Stimulated activated CD4-positive, alpha-beta T cell treated with anti-CD3 and anti-CD28 coated beads, Interleukin-2, amount 100 ng/mL, for 4 hours (primary cell): ENCODE measurements around the gene SH3RF3.

Experiments
- DNase-seq: peaks from one replicate; pipeline ENCODE4 v3.0.0-alpha.2; 2020; ENCODE audit warnings: low read depth

Gene SH3RF3

DNA sequence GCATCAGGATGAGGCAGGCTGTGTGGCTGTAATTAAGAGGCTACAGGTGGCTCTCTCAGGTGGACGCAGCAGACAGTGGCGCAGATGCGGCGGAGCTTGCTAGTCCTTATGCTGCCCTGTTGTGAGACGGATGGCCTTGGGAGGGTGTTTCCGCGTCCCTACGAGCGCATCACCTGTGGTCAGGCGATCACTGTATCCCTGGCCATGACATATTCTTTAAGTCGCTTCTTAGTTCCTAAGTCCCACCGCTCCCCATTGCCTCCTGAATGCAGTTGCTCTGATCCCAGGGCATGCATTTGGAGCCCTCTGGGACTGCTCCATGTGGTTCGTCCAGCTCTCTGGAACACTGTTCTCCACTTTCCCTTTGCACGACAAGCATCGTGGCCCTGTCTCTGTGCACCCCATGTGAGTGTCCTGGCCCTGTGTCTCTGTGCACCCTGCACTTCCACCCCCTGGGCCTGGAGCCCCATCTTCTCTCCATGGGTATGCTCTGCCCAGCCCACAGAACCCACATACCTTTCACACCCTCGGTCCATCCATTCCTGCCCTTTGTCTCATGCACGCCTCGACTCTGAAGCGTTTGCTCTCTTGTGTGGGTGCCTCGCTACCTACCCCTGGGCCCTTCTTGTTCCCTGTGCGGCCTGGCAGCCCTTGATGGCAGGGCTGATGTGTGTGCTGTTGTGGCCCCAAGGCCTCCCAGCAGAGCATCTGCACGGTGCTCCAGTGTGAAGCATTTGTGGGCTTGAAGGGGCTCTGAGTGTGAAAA, 74.4 kb downstream of the SH3RF3 start:
- no peak for DNase-seq

DNA sequence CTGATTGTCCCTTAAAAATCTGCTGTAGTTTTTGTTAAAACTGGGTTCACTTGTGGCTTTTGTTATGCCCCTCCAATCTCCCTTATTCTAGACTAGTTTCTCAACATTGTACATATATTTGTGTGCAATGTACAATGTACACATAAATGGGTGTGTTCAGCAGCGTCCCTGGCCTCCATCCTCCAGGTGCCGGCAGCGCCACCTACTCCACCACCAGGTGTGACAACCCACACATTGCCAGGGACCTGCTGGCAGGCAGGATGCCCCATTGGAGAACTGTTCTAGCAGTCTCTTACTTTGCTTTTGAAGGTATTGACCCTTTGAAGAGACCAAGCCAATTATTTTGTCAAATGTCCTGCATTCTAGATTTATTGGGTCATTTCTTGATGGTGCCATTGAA, 75.4 kb downstream of the SH3RF3 start:
- no peak for DNase-seq

DNA sequence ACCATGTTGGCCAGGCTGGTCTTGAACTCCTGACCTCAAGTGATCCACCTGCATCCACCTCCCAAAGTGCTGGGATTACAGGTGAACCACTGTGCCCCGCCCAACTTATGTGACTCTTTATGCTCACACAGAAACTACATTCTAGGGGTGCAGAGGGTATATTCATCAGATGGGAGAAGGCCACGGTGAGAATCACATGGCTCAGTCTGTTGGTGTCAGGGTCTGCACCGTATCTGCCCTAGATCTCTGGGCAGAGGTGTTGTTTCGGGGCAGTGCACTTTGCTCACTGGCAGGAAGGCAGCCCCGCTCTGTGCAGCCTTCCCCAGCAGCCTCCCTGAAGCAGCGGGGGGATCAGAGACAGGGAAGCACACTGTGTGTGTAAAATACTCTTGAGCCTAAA, 76.4 kb downstream of the SH3RF3 start:
- no peak for DNase-seq

DNA sequence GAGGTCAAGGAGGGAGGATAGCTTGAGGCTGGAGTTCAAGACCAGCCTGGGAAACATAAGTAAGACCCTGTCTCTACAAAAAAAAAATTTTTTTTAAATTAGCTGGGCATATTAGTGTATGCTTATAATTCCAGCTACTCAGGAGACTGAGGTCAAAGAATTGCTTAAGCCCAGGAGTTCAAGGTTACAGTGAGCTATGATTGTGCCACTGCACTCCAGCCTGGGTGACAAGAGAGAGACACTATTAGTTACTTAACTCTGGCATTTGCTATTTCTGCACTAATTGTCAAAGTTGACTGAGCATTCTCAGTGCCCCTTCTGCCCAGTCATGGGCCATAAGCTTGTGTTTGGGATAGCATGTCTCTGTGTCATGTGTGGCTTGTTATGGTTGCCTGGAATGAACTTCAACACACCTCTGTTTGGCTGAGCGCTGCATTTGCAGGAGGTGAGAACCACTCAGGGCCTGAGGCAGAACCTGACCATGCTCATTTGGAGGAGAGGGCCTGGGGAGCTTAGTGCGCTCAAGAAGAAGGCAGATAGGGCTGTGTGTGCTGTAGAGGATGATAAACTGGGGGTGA, 77.7 kb downstream of the SH3RF3 start:
- DNase-seq, result no peak

DNA sequence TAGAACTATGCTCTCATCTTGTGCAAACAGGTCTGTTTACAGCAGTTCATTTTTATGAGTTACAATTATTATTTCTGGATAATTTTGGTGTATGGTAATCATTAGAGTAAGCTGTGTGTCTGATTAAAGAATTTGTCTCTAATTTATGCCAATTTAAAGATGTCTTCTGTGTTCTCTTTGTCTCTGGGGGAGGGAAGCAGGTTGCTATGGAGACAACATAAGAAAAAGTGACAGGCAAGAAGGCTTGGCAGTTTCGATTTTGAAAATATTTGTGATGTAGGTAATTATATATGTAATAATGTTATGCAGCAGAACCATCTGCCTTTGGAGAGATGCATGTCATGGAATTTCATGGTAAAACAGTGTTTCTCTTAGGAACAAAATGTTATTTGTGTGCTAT, 78.2 kb downstream of the SH3RF3 start:
- DNase-seq, result no peak

DNA sequence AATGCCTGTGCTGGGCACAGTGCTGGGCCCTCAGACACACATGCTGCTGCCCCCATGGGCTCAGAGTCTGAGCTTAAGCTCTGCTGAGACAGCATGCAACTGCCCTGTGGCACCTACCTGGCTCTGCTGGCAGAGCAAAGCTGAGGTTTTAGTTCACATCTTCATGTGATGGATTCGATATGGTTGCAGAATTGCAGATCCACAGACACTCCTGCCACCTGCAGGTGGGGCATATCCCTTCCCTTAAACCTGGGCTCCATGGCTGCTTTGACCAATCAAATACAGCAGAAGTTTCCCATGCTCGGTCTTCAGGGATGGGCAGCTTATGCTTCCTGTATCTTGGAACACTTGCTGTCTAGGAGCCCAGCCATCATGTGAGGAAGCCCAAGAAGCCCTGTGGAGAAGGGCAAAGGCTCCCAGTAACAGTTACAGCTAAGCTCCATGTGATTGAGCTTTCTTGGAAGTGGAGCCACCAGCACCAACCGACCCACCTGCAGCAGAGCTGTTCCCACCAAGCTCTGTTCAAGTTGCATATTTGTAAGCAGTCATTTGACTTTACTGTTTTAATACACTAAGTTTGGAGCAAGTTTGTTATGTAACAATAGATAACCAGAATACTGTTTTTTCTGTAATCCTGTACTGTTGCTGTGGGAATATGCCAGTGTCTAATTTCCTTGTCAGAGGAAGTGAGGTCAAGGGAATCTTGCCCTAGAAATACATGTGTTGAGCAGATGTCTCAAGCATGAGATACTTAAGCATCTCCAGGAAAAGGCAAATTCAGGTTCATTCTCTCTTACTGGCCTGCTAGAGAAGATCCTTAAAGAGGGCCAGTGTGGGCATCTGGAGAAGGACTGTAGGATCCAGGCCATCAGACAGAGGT, 79.3 kb downstream of the SH3RF3 start:
- DNase-seq, result no peak

DNA sequence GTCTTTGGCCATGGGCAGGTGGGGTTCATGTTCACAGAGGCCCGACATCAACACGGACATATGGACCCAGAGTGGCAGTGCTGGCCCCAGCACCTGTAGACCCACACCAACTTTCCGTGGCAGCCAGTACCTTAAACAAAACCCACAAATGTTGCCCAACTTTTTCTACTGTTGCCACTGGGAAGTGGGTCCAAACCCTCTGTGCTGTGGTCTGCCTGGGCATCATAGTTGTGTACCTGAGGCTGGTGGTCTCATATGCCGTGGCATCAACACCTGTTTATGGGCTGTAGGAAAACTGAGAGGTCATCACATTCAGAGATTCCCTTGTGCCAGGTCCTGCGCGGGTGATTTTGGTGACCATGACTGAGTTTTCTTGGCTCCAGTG, 79.9 kb downstream of the SH3RF3 start:
- no peak for DNase-seq

DNA sequence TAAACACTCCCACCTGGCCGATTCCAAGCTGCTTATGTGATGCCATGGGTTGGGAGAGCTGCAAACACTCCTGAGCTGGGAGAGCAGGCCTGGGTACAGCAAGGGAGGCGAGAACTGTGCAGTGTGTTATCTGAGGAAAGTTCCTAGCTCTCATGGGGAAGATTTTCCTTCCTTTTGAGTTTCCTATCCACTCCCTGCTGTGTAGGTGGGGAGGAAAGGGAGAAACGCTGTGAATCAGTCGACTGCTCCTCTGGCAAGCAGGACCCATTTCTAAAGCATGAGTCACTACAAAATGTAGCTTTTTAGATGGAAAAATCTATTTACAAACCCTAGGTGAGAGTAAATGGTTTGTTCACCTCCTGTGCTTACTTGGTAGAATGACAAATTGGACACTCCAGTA, 80.4 kb downstream of the SH3RF3 start:
- no peak for DNase-seq

DNA sequence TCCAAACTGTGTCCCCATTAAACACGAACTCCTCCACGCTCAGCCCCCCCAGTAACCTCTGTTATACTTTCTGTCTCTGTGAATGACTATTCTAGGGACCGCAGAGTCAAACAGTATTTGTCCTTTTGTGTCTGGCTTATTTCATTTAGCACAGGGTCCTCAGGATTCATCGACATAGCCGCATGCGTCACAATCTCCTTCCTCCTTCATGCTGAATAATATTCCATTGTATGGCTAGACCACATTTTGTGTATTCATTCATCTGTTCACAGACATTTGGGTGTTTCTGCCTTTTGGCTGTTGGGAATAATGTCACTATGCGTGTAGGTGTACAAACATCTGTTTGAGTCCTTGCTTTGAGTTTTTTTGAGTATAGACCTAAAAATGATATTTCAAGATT, 80.9 kb downstream of the SH3RF3 start:
- no peak for DNase-seq

DNA sequence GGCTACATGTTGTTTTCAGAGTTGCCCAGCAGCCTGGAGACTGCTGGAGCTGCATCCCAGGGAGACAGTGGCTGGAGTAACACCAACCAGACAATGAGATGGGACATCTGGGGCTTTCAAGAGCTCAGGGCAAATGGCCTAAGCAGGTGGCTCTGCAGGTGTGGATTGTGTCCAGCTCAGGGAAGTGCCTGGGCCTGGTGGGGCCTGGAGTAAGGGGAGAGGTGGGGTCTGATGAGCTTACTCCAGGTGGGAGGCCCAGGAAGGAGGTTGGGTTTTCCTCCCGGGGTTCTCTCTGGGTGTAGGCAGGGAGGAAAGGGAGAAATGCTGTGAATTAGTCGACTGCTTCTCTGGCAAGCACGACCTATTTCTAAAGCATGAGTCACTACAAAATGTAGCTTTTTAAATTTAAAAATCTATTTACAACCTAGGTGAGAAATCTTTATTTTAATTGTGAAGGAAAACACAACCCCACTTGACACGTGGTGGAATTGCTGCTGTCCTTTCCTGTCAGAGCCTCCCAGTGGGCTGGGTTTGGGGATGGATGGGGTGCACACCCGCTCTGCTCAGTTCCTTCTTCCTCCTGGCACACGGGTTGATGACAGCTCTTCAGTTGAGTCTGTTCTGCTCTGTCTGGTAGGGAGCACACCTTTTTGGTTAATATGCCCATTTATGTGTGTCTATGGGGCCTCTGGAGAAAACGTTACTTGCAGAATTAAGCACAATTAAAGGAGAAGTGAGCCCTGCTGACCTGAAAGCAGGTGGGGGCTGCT, 81.6 kb downstream of the SH3RF3 start:
- DNase-seq, result no peak

DNA sequence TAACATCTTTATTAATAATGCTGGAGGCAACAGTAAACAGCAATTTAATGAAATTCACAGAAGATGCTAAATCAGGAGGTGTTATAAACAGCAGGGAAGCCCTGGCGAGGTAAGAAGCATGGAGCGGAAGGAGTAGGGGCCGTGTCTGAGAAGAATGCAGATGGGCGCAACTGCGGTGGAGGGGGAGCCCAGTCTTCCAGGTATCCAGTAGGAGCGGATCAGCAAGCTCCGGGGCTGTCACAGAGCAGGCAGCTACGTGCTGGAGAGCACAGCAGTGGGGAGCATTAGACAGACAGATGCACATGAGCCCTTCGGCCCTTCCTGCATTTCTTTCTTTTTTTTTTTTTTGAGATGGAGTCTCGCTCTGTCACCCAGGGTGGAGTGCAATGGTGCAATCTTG, 82.3 kb downstream of the SH3RF3 start:
- DNase-seq, result no peak

DNA sequence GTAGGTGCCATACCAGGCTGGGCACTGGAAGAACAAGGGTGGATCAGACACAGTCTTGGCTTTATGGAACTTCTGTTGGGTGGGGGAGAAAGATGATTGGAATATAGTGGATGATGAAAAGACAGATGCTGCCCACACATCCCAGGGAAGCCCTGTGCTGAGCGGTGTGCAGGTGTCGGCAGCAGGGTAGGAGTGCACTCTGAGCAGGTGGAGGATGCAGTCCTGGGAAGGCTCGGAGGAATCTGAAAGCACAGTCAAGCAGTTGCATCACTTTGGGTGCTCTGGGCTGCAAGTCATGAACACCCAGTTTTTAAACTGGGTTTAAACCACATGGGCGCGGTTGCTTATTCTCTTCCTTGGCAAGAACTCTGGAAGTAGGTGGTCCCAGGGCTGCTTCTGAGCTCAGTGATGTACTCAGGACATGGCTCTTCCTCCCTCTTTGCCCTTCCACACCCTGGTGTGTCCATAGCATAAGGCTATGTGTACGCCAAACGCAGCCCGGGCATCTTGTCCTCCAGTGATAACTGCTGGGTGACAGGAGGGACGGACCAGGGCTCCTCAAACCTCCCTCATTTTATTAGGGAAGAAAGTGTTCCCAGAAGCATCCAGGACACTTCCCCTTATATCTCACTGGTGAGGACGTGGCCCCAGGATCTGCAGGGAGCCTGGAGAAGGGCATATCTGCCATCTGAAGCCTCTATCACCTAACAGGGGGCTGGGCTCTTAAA, 84.0 kb downstream of the SH3RF3 start:
- no peak for DNase-seq

DNA sequence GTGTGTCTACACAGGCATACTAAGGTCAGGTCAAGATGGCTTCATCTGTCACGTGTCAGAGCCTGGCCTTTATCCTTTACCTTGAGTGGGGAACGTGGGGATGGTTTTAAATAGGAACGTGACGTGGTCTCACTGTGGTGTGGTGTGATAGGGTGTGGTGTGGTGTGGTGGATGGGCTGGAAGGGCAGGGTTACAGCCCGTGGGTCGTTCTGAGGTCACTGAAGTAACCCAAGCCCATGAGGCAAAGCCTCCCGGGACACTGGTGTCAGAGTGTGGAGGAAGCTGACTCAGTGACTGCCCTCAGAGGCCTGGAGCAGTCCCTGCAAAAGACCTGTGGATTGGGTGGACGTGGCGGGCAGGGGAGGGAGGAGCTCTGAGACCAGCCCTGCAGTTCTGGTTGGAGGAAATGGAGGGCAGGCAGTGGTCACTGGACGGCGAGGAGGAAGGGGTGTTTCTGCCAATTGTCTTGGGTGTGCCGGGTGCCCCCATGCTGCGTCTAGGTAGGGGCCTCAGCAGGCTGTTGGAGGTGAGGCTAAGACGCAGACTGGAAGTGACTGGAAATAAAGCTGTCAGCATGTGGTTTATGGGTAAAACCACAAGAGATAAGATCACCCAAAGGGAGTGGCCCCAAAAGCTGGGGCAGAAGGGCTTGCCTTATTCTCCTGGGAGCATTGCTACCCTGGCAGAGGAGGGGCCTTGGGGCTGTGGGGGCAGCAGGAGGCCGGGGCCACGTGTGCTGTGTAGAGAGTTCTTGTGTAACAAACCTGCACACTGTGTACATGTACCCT, 84.8 kb downstream of the SH3RF3 start:
- DNase-seq, result peak; percentile 44

DNA sequence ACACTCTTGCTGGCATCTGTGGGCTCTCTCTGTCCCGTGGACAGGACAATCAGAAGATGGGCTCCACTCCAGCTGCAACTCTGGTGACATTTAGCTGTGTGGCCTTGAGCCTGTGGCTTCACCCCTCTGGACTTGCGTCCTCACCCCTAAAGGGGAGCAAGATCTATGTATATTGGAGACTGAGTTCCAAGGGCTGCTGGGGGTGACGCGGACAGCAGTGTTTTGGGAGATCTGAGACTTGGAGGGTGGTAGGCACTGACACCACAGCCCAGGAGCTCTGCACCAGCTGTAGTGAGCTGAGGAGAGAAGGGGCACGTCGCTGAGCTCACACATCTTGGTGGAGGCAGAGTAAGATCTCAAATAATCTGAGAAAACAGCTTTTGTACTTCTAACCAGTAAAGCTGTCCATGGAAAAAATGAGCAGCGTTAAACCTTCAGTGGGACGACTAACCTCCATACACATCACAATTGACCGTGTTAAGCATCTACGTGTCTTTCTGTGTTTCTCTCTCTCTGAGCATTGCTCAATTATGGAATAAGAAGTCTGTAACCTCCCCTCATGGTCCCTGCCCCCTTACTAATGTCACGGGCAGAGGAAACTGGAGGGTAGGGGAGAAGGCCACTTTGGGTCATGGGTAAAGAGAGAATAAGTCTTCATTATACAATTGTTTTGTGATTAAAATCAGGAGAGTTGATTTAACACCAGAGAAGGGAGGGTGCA, 85.8 kb downstream of the SH3RF3 start:
- DNase-seq, result no peak

DNA sequence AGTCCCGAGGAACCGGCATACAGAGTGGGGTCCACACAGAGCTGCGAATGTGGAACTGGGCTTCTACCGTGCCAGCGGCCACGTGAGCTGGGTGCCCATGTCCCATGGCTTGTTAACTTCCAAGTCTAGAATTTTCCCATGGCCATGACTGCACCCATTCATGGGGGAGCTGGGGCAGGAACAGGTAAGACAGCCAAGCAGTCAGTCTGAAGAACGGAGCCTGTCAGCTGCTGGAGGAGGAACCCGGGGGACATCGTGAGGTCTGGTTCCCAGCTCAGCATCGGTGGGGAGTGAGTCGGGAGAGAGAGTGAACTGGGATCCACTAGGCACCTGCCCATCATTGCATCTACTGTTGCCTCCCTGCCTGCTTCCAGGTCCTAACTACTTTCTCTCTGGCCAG, 86.9 kb downstream of the SH3RF3 start:
- DNase-seq, result no peak

DNA sequence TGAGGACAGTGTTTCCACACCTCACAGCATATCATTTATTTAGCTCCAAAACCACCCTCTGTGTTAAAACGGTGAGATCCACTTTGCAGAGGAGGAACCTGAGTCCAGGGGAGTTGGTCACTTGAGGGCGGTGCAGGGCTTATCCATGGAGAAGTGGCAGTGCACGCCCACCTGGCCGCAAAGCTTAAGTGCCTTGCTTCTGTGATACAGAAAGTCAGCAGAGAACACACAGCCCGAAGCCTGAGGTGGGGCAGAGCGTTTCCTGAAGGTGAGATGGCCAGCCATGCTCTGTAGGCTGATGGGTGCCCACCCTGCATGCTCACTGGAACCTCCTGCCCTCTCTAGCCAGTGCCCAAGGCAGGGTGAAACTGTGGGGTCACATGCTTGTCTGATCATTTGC, 87.3 kb downstream of the SH3RF3 start:
- DNase-seq, result no peak

DNA sequence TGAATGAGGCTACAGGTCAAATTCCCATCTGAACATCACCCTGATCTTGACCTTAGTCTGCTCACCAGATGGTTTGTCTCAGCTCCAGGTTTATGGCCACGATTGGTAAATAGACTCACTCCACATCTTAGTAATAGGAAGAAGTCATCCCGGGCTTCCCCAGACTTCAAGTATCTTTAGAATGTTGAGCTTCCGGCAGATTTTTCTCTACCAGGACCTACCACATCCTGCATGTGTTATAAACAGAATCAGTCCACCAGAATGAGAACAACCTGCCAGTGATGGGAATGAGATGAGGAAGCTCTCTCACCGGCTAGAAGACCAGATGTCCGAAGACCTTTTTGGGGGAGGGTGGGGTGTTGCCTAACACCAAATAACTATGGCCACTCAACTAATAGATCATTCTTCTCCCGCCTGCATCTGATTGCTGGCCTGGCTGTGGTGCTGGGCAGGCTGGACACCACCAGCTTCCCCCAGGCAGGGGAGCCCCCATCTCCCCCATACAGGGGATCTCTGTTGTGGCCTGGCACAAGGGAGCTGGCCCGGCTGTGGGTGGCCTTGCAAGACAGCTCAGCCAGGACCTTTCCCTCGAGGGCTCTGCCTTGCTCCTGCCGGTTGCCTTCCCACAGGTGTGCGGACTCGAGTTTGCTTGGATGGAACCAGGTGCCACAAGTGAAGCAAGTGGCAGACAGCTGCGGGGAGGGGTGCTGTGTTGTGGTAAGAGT, 88.5 kb downstream of the SH3RF3 start:
- no peak for DNase-seq

DNA sequence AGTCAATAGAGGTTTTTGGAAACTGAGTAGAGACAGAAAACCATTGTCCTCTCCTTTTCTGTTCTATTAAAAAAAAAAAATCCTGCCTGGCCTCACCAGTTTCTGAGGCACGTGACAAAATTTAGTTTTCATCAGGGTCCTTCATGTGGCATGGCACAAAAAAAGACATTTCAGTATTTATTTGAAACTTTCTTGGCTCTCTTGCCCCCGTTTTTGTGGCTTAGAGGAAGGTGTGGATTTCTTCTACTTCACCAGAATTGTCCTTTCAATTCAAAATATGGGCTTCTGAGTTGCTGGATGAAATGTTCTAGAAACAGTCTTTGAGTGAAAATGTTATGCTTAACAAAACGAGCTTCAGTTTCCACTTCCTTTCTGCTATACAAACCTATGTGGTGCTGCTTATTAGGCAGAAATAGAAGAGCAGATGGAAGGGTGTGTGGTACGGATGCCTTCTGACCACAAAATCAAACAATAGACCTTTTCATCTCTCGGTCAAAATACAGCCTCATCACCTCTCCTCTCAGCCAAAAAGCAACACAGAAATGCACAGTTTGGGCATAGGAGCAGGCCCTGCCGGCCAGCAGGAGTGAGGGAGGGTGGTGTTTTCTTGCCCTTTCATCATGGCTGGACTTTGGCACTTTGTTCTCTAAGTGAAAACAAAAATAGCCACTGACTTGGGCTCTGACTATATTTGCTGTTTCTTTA, 89.2 kb downstream of the SH3RF3 start:
- DNase-seq, result no peak

DNA sequence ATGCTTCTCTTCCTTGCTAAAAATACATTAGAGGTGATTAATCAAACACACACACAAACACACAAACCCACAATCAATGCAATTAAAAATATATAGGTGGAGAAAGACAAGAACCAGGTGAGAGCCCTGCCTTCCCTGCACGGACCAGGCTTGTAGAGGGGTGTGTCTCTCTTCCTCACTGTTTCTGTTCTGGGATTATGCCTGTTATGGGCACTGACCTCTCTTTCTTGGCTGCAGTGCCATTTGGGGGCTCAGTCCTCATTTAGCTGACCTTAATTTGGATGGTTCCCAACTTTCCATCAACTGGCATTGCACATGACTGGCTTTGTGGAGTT, 89.8 kb downstream of the SH3RF3 start:
- no peak for DNase-seq
